ENCODE measurements around the gene SLC6A7.

The SLC6A7 gene

DNA sequence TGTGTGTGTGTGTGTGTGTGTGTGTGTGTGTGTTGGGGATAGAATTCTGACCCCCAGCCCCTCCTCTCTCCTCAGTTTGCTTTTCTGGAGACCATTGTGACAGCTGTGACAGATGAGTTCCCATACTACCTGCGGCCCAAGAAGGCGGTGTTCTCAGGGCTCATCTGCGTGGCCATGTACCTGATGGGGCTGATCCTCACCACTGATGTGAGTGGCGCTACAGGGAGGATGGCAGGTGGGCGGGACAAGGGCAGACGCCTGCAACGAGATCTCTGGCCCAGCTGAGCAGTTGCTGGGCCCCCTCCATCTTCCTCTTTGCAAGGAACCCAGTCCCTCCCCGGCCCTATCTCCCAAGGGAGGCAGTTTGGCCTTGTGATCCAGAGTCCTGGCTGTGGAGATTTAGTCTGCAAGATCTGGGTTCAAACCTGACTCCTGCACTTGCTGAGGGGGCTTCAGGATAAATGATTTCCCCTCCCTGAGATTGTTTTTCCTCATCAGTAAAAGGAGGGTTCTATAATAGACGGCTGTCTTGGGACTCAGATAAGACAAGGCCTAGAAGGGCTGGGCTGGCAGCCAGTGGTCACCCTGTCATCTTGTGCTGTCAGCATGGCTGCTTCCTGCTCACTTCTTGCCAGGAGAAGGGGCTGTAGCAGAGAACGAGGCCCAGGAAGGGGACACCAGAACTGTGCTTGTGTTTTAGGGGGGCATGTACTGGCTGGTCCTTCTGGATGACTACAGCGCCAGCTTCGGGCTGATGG is 14.1 kb downstream of the SLC6A7 start:
- peaks cover 1 to 2% of the 10 kb centered on the region in 2 donors for H3K4me1 Mint-ChIP-seq
- no peaks in the 10 kb centered on the region for H3K36me3 Mint-ChIP-seq
- DNase-seq (no peak), ATAC-seq (replicated peaks) (no peak)
- H3K9me3 Mint-ChIP-seq, result peaks cover 0 to 2% of the 10 kb centered on the region in 2 donors
- no peak overlapping the region for H3K4me3 Mint-ChIP-seq
- H3K27ac Mint-ChIP-seq, result no peak overlapping the region
- H3K27me3 Mint-ChIP-seq, result peaks cover 32 to 40% of the 10 kb centered on the region in 2 donors

DNA sequence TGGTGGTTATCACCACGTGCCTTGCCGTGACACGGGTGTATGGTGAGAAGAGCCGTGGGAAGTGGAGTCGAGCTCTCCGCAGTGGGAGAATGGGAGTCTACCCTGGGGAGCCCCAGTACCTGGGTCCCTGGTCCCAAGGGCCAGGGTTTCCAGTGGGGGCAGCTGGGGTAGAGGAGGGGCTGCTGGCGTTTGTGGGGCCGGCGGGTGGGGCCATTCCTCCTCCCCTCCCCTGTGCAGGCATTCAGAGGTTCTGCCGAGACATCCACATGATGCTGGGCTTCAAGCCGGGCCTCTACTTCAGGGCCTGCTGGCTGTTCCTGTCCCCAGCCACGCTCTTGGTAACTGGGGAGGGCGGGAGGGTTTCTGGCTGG is 14.7 kb downstream of the SLC6A7 start:
- peaks cover 0 to 2% of the 10 kb centered on the region in 2 donors for H3K9me3 Mint-ChIP-seq
- DNase-seq, result no peak
- peaks cover 31 to 40% of the 10 kb centered on the region in 2 donors for H3K27me3 Mint-ChIP-seq
- H3K36me3 Mint-ChIP-seq, result no peaks in the 10 kb centered on the region
- peaks cover 5 to 8% of the 10 kb centered on the region in 2 donors for H3K4me1 Mint-ChIP-seq
- no peak overlapping the region for H3K27ac Mint-ChIP-seq
- no peak for ATAC-seq (replicated peaks)
- no peak overlapping the region for H3K4me3 Mint-ChIP-seq

DNA sequence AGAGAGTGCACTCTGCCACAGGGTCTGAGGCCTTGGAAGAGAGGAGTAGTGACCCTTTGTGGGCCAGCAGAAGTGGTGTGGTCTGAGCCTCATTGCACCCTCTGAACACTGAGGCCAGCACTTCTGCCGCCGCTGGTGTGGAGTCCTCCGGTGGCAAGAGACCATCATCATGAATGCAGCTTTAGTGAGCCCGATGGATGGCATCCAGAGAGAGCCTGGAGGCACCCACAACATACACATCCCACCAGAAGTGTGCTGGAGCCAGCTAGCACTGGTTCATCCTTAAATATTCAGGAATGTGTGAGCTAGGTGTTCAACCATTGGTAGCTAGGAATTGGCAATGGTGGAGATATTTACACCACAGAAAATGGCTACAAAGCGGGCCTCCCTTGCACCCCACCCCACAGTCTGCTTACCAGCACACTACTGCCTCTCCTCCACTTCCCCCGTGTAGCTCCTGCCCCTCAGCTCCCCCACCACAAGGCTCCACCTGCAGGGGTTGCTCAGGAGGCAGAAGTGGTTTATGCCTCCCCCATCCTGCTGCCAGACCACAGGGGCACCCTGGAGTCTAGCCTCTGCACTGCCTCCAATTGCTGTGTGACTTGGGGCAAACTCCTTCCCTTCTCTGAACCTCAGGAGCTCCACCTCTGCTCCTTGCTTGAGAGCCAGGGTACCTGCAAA is 16.4 kb downstream of the SLC6A7 start:
- Mint-ChIP-seq H3K36me3 (no peaks in the 10 kb centered on the region), H3K4me1 (peaks cover 5 to 8% of the 10 kb centered on the region in 2 donors), H3K4me3 (no peak overlapping the region), H3K9me3 (no peaks in the 10 kb centered on the region), H3K27me3 (peaks cover 39% of the 10 kb centered on the region in 2 donors), H3K27ac (no peak overlapping the region)
- no peak for ATAC-seq (replicated peaks)
- DNase-seq, result no peak

DNA sequence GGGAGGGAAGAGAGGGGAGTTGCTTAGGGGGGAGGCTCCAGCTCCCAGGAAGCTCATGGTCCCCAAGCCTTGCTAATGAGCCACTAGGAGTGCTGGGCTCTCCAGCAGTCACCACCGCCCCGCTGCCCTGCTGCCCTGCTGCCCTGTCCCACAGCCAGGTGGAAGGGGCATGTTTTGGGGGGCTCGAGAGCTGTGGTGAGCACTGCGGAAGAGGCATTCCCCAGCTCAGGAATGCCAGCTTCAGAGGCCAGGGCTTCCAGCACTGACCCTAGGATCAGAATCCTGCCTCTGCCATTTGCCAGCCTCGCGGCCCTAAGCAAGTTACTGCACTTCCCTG is 16.9 kb downstream of the SLC6A7 start:
- Mint-ChIP-seq H3K4me1 (peaks cover 5 to 8% of the 10 kb centered on the region in 2 donors), H3K4me3 (no peak overlapping the region), H3K9me3 (no peaks in the 10 kb centered on the region), H3K36me3 (no peaks in the 10 kb centered on the region), H3K27ac (no peak overlapping the region), H3K27me3 (peaks cover 39% of the 10 kb centered on the region in 2 donors)
- DNase-seq (no peak), ATAC-seq (replicated peaks) (no peak)

DNA sequence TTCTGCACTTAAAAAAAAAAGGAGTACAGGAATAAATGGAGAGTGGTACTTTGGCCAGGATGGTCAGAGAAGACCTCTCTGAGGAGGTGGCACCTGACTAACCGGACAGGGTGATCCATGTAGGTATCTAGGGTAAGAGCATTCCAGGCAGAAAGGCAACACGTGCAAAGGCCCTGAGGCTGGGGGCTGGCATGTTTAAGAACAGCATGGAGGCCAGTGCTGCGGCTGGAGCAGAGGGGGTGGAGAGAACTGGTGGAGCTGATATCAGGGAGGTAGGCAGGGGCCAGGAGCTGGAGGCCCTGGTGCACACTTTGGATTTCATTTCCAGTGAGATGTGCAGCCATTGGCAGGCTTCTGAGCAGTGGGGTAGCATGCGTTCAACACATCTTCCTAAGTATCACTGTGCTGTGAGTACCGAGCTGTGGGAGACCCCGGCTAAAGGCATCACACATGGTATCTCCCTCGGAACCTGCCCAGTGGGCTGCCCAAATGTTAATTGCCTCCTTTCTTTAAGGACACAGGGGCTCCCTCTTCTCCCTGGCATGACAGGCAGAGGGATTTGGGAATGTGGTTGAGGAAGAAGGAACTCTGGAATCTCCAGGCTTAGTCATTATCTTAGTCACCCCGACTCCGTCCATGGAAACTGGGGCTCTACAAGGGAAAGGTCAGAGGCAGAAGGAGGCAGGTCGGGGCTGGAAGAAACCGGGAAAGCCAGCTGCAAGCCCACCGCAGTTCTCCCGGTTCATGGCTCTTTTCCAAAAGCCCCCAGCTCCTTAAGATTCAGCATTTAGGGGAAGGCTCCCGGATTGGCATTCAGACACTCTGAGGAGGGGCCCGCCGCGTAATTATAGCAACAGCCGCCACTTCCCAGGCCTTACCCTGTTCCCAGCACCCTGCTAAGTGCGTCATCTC is 18.6 kb downstream of the SLC6A7 start:
- H3K27ac Mint-ChIP-seq, result no peak overlapping the region
- H3K4me1 Mint-ChIP-seq, result peaks cover 5 to 8% of the 10 kb centered on the region in 2 donors
- ATAC-seq (replicated peaks), result no peak
- no peaks in the 10 kb centered on the region for H3K36me3 Mint-ChIP-seq
- no peak overlapping the region for H3K4me3 Mint-ChIP-seq
- DNase-seq, result no peak
- H3K27me3 Mint-ChIP-seq, result peaks cover 40 to 45% of the 10 kb centered on the region in 2 donors
- no peaks in the 10 kb centered on the region for H3K9me3 Mint-ChIP-seq

DNA sequence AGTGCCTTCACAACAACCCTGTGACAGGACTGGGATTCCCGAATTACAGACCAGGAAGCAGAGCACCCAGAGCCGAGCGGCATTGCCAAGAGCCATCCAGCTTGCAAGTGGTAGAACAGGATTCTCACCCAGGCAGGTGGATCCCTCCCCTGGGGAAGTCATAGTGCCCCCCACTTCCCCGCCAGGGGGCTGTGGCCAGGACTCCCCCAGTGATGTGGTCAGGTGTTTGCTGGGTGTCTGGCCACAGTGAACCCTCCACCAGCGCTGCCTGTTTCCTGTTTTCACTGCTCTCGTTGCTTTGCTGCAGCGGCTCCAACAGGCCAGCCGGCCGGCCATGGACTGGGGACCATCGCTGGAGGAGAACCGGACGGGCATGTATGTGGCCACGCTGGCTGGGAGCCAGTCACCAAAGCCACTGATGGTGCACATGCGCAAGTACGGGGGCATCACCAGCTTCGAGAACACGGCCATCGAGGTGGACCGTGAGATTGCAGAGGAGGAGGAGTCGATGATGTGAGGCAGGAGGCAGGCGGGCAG is 19.3 kb downstream of the SLC6A7 start:
- Mint-ChIP-seq H3K36me3 (no peaks in the 10 kb centered on the region), H3K9me3 (no peaks in the 10 kb centered on the region), H3K4me1 (peaks cover 5 to 8% of the 10 kb centered on the region in 2 donors), H3K27me3 (peaks cover 45 to 46% of the 10 kb centered on the region in 2 donors), H3K27ac (no peak overlapping the region), H3K4me3 (peak overlapping the region; percentile 11 to 39)
- peak; percentile 61 to 65 for ATAC-seq (replicated peaks)
- DNase-seq, result peak; percentile 13

DNA sequence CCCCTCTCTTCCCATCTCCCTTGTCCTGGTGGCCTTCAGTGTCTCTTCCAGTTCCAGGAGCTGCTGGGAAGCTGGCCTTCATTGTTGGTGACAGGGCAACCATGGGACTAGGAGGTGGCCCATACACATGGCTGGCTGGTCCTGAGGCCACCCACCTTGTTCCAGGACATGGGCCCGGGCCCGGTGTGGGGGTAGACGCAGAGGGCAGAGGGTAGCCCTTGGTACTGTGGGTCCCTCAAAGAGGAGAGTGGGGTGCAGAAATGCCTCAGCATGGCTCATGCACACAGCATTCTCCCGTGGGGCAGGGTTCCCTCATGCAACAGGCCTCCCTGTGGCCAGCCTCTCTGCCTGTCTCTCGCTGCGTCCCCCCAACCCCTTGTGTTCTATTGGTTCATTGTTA is 20.8 kb downstream of the SLC6A7 start:
- DNase-seq (no peak), ATAC-seq (replicated peaks) (no peak)
- Mint-ChIP-seq H3K9me3 (no peaks in the 10 kb centered on the region), H3K4me3 (no peak overlapping the region), H3K4me1 (peaks cover 5 to 8% of the 10 kb centered on the region in 2 donors), H3K36me3 (no peaks in the 10 kb centered on the region), H3K27me3 (peaks cover 49 to 56% of the 10 kb centered on the region in 2 donors), H3K27ac (no peak overlapping the region)

DNA sequence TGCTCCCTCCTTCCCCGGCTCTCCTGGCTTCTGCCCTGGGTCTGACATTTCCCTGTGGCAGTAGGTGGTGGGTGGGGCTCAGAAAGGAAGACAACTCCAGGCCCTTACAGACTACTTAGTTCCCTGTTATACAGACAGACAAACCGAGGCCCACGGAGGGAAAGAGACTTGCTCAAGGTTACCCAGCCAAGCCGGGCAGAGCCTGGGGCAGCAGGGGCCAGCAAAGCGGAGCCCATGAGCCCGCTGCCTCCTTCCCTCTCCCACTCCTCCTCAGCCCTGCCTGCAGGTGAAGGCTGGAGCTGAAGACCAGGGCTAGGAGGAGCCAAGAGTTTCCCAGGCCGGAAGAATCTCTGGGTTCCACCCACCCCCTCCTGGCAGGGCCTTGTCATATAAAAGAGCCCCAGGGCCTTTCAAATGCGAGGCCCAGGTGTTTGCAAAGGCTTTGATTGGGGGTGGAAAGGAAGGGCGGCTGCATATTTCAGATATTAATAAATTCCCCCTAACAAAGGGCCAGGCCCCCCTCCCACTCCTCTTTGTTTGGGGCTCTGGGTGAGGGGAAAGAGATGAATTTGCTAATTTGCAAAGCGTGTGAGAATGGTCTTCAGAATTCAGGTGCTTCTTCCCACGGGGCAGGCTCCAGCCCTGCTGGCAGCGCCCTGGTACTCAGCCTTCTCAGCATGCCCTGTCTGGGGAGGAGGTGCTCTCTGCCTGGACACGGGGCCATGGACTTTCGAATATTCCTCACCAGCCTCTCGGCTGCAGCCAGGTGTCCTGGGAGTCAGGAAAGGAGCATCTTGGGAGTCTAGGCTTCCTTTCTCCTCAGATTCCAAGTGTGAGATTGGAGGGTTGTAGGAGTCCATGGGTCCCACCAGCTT is 21.5 kb downstream of the SLC6A7 start:
- no peak overlapping the region for H3K4me3 Mint-ChIP-seq
- H3K27me3 Mint-ChIP-seq, result peaks cover 53 to 63% of the 10 kb centered on the region in 2 donors
- peaks cover 5 to 8% of the 10 kb centered on the region in 2 donors for H3K4me1 Mint-ChIP-seq
- ATAC-seq (replicated peaks), result no peak
- H3K27ac Mint-ChIP-seq, result no peak overlapping the region
- H3K36me3 Mint-ChIP-seq, result no peaks in the 10 kb centered on the region
- H3K9me3 Mint-ChIP-seq, result no peaks in the 10 kb centered on the region
- no peak for DNase-seq

DNA sequence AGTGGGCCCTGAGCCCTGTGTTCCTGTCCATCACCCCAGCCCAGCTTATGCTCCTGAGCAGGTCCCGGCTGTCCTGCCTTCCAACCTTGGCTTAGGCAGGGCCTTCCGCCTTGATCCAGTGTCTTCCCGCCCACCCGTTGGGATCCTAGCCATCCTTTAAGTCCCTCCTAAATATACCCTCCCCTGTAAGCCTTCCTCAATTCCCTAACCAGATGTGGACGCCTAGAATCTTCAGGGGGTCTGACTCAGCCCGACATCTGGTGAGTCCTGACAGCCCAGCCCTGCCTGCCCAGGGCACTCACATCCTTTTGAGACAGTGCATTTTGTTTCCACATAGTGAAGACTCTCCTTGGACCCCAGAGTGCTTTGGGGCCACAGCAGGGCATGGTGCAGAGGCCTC is 23.7 kb downstream of the SLC6A7 start:
- Mint-ChIP-seq H3K36me3 (no peaks in the 10 kb centered on the region), H3K4me3 (no peak overlapping the region), H3K27ac (no peak overlapping the region), H3K9me3 (no peaks in the 10 kb centered on the region), H3K27me3 (peaks cover 48 to 65% of the 10 kb centered on the region in 2 donors), H3K4me1 (peaks cover 11 to 13% of the 10 kb centered on the region in 2 donors)
- ATAC-seq (replicated peaks) (no peak), DNase-seq (no peak)

DNA sequence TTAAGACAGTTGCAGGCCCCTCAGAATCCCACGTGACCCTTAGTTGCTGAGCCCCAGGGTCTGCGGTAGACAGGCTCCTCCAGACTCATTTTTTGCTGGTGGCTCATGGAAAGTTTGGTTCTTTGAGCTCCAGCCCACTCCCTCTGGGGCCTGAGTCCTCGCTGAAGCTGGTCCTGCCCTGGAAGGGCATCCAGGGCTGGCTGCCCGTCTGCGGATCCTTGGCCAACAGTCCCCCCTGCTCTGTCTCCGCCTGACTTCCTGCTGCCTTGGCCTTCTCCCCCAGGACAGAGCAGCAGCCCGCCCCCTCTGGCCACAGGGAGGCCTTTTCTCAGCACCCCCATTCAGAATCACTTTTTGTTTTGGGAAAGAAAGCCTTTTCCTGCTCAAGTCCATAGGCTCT is 24.4 kb downstream of the SLC6A7 start:
- H3K9me3 Mint-ChIP-seq, result no peaks in the 10 kb centered on the region
- H3K4me3 Mint-ChIP-seq, result no peak overlapping the region
- H3K36me3 Mint-ChIP-seq, result no peaks in the 10 kb centered on the region
- no peak for DNase-seq
- peaks cover 7 to 8% of the 10 kb centered on the region in 2 donors for H3K4me1 Mint-ChIP-seq
- H3K27ac Mint-ChIP-seq, result no peak overlapping the region
- no peak for ATAC-seq (replicated peaks)
- H3K27me3 Mint-ChIP-seq, result peaks cover 42 to 57% of the 10 kb centered on the region in 2 donors

DNA sequence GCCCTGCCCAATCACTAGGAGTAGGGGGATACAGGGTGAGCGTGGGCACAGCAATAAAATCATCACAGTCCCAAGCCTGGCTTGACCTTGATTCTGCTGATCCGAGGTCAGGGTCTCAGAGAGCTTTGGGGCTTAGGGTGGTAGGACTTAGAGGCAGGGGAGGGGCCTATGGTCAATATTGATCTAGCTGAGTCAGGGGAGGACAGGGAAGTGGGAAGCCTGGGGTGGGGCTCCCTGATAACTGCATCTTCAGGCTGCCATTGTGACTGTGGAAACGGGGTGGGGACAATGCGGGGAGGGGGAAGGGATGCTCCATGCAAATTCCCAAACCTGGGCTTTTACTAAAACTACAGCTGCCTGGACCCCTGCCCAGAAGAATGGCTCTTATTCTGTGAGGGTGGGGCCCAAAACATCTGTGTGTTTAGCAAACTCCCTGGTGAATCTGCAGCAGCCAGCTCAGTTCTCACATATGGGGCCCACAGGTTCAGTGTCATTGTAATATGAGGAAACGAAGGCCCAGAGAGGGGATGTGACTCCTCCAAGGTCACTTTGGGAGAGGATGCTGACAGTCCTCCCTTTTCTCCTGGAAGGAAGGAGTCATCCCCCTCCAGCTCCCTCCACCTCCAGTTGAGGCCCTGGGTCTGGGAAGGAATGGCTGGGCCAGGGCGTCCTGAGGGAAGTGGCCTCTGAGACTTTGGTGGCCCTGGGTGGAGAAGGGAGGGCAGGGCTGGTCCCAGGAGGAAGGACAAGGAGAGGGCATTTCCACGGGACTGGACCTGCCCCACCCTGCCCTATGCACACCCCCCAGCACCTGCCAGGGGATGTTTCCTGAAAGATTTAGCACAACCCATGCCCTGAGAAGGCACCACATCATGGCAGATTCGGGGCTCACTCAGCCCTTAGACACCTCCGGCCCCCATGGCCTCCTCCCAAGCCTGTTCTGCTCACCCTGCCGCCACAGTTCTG is 26.4 kb downstream of the SLC6A7 start:
- Mint-ChIP-seq H3K27me3 (peaks cover 33 to 50% of the 10 kb centered on the region in 2 donors), H3K9me3 (no peaks in the 10 kb centered on the region), H3K27ac (no peak overlapping the region), H3K4me3 (no peak overlapping the region), H3K4me1 (peaks cover 6% of the 10 kb centered on the region in 2 donors), H3K36me3 (no peaks in the 10 kb centered on the region)
- DNase-seq (no peak), ATAC-seq (replicated peaks) (no peak)

DNA sequence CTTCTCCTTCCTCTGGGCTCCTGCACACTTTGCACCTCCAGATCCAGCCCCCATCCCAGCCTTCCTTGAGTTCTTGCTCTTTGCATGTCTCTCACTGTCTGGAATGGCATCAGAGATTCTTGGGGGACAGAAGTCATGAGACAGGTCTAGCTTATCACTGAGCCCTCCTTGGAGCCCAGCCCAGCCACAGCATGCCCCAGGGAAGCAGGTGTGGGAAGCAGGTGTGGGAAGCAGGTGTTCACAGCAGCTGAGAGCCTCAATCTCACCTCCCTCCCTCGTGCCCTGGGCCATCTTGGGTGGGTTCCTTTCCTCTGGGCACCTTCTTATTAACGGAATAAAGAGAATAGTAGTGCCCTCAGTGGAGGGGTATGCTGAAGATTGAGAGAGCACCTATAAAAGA is 27.2 kb downstream of the SLC6A7 start:
- H3K27me3 Mint-ChIP-seq, result peaks cover 31 to 56% of the 10 kb centered on the region in 2 donors
- H3K27ac Mint-ChIP-seq, result no peak overlapping the region
- DNase-seq (no peak), ATAC-seq (replicated peaks) (no peak)
- no peaks in the 10 kb centered on the region for H3K9me3 Mint-ChIP-seq
- H3K4me3 Mint-ChIP-seq, result no peak overlapping the region
- H3K4me1 Mint-ChIP-seq, result peaks cover 6% of the 10 kb centered on the region in 2 donors
- no peaks in the 10 kb centered on the region for H3K36me3 Mint-ChIP-seq
